Measurements from ENCODE around the gene VIL1.

VIL1 gene

DNA sequence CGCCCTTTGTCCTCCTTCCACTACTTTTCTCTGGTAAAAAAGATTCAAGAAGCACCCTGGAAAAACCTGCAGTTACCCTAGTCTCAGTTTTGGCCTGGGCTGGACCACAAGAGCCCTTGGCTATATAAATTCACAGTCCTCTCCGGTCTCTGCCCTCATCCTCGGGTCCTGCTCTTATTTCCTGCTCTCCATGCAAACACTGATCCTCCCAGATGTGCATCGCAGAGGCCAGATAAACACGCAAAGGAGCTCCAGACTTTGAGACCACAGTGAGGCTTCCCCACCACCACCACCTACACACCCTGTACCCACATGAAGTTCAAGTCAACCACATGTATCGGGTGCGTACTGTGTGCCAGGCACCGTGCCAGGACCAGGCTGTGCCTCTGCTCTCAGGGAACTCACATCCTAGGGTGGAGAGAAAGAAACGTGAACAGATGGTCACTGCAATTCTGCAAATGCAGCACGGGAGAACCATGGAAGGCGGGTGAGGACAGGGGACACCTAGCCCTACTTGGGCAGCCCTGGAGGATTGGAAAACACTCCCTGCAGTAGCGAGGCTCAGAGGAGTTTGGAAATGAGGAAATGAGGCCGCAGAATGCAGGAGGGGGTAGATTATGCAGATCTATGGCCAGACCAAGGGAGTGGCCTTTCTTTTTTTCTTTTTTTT is 11.8 kb upstream of the VIL1 start:
- no peak for DNase-seq

DNA sequence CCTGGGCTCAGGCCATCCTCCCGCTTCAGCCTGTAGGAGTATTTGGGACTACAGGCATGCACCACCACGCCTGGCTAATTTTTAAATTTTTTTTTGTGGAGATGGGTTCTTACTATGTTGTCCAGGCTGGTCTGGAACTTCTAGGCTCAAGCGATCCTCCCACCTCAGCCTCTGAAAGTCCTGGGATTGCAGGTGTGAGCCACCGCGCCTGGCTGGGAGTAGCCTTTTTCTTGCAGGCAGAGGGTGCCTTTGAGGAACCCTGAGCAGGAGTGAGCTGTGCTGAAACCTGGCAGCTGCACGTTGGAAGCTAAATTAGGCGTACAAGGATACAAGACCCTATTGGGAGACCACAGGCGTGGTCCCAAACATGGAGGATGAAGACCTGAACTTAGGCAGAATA is 11.2 kb upstream of the VIL1 start:
- no peak for DNase-seq

DNA sequence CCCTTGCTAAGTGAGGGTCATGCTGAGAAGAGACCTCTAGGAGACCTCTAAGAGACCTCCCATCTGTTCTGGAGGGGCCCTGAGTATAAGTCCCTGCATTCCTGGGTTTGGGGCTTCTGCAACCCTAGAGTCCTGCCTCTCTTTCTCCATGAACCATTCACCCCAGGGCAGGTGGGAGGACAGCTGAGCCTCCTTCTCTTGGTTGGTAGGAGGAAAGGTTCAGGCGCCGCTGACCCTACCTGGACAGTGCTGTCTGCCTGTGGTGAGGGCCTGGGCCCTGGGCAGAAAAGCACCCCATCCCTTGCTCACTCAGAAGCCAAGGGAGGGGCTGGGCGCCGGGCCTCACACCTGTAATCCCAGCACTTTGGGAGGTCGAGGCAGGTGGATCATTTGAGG is 604 bp upstream of the VIL1 start:
- no peak for DNase-seq

DNA sequence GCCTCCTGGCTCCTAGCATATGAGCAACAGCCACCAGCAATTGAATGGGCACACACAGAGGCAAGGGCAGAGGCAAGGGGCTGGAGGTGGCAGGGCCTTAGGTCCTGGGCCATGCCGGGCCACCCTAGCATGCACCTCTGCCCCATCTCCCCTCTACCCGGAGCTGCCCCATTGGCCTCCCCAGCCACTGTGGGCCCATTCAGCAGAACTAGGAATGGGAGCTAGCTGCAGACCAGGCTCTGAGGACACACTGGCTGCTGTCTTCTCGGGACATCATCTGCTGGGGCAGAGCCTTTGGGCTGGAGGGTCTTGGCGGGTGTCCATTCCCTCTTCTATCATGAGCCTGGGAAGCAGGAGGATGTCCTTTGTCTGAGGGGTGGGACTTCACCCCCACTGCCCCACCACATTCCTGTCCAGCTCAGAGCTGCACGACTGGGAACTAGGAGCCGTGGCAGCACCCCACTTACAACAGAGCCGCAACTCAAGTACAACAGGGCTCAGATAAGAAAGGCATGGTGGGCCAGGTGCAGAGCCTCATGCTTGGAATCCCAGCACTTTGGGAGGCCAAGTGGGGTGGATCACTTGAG is 800 bp downstream of the VIL1 start:
- no peak for DNase-seq

DNA sequence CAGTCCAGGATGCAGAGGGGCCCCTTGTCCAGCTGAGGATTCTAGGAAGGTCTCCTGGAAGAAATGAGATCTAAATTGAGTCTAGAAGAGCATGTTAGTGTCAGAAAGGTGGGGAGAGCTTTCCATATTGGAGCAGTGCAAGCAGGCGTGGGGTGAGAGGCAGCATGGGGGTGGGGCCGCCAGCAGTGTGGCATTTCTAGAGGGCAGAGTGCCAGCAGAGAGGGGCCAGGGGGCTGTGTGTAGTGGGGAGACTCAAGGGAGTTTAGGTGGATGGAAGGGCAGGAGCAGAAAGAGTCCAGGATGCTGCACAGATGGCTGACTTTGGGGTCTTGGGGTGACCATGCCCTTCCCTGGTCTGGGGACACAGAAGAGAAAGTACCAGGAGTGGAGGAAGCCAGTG is 2.1 kb downstream of the VIL1 start:
- no peak for DNase-seq

DNA sequence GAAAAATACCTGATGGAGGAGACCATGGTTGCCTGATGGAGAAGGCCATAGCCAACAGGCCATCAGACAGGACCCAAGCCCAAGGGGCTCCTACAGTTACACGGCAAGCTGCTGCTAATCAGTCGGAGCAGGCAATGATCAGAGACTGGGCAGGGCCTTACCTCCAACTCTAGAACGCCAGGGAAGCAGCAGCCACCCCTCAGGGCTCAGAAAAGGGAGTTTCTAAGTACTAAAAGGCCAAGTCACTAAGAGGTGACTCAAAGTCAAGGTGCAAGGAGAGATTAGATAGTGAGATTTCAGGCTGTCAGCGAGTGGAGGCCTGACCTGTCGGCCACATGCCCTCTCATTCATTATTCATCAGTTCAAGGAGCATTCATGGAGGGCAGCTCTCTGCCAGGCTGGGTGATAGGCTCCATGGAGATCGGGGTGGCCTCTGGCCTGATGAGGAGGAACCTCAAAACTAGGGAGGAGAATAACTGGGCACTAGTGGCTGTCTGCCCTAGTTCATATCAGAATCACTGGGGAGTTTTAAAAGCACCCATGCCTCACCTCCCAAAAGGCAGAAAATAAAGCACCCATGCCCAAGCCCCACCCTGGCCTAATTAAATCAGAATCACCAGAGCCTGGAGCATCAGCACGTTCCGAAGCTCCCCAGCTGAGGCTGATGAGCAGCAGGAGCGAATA is 3.6 kb downstream of the VIL1 start:
- DNase-seq, result no peak

DNA sequence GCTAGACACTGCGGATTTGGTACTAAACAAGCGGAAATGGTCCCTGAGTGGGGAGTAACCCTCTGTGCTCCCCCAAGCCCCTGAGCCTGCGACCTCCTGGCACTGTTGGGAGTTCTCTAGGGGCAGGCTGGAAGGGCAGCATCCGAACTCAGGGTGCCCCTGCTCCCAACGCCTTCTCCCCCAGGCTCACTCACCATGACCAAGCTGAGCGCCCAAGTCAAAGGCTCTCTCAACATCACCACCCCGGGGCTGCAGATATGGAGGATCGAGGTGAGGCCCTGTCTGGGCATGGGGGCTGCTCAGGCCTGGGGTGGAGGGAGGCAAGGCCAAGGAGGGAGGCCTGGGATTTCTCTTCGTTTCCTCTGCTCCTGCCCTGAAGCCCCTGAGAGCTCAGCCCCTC is 4.7 kb downstream of the VIL1 start:
- DNase-seq, result no peak

DNA sequence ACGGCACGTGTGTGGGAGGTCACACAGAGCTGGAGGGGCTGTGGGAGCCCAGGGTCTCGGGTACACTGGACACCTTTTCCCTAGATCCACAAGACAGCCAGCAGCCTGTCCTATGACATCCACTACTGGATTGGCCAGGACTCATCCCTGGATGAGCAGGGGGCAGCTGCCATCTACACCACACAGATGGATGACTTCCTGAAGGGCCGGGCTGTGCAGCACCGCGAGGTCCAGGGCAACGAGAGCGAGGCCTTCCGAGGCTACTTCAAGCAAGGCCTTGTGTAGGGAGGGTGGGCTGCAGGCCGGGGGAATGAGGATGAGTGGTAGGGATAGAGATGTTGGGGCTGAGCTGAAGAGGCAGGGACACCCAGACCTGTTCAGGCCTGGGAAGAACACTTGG is 6.6 kb downstream of the VIL1 start:
- no peak for DNase-seq

DNA sequence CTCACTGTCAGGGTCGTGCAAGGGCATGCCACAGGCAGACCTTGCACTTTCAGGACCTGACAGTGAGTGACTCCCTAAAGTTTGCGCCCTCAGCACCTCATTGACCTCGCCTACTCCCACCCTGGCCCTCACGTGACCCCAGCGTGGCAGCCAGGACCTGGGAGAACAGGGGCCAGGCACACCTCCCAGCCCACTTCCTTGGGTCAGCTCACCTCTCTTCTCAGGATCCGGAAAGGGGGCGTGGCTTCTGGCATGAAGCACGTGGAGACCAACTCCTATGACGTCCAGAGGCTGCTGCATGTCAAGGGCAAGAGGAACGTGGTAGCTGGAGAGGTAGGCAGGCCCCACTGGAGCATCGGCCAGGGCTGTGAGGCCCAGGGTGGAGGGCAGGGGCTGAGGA is 8.8 kb downstream of the VIL1 start:
- DNase-seq, result no peak

DNA sequence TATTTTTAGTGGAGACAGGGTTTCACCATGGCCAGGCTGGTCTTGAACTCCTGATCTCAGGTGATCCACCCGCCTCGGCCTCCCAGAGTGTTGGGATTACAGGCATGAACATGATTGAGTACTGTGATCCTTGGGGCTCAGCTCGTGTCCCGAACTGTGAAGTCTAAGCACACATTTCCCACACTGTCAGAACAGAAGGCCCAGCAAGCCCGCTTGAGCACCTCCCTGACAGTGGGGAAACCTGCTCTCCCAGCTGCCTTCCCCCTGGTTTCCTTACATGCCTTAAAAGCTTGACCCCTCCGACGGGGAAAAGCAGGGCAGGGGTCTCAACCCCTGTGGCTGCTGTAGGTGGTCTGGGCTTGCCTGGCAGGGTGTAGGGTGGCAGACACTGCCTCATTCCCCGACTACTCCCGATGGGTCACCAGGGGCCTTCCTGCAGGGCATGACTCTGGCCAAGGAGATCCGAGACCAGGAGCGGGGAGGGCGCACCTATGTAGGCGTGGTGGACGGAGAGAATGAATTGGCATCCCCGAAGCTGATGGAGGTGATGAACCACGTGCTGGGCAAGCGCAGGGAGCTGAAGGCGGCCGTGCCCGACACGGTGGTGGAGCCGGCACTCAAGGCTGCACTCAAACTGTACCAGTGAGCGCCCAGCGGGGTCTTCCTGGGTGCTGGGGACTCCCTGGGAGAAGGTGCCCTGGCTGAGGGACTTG is 10.1 kb downstream of the VIL1 start:
- no peak for DNase-seq

DNA sequence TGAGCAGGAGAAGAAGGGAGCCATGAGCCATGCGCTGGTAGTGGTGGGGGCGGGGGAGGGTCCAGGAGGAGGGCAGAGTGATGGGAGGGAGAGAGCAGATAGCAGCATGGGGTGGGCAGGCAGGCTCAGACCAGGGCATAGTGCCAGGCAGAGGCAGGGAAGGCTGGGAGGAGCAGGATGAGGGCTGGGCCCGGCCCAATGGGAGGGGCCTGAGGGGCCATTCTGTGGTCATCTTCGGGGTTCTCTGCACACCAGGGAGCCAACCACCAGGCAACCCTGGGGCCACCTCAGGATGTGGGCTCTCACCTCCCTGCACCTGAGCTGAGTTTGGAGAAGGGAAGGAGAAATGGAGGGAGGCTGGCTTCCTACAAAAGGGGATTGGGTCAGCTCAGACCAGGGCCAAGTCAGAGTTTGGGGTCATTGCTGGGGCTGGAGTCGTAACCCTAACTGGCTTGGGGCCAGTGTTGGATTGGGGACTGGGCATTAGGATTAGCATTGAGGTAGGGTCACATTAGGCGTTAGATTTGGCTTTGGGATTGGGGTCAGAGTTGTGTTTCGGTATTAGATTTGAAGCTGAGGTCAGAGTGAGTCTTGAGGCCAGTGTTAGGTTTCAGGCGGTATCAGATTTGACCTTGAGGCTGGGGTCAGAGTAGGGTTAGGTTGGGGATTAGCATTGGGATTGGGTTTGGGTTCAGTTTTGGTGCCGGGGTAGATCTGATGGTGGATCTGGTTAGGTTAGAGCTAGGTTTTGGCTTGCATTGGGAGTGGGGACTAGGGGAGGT is 11.2 kb downstream of the VIL1 start:
- no peak for DNase-seq

DNA sequence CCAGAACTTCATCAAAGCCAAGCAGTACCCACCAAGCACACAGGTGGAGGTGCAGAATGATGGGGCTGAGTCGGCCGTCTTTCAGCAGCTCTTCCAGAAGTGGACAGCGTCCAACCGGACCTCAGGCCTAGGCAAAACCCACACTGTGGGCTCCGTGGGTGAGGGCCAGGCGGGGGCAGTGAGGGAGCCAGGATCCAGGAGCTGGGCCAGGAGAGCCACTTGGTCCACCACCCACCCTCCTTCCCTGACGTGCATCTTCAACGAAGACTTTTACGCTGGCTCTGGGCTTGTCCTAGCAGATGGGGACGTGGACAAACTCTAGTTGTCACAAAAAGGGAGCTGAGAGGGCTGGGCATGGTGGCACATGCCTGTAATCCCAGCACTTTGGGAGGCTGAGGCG is 11.8 kb downstream of the VIL1 start:
- DNase-seq, result no peak

DNA sequence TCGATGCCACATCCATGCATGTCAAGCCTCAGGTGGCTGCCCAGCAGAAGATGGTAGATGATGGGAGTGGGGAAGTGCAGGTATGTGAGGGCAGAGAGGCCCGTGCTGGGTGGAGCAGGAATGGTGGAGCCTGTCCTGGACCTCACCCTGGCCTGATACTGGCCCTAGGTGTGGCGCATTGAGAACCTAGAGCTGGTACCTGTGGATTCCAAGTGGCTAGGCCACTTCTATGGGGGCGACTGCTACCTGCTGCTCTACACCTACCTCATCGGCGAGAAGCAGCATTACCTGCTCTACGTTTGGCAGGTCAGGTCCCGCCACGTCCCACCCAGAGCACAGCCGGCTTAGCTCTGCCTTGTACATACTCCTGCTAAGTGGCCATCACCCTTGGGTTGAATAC is 13.0 kb downstream of the VIL1 start:
- DNase-seq, result no peak

DNA sequence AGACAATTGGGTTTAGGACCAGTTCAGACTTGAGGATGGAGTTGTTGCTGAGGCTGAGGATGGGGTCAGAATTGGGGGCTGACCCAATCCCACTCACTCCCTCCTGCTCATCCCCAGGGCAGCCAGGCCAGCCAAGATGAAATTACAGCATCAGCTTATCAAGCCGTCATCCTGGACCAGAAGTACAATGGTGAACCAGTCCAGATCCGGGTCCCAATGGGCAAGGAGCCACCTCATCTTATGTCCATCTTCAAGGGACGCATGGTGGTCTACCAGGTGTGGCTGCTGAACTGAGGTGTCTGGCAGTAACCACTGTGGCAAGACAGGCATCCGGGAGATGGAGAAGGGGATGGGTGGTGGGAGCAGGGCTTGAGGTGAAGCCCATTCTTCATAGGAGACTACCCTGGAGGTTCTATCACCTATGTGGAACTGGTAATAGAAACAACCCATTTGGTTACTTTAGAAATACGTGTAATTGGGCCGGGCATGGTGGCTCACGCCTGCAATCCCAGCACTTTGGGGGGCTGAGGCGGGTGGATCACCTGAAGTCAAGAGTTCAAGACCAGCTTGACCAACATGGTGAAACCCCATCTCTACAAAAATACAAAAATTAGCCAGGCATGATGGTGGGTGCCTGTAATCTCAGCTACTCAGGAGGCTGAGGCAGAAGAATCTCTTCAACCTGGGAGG is 13.9 kb downstream of the VIL1 start:
- DNase-seq, result no peak

DNA sequence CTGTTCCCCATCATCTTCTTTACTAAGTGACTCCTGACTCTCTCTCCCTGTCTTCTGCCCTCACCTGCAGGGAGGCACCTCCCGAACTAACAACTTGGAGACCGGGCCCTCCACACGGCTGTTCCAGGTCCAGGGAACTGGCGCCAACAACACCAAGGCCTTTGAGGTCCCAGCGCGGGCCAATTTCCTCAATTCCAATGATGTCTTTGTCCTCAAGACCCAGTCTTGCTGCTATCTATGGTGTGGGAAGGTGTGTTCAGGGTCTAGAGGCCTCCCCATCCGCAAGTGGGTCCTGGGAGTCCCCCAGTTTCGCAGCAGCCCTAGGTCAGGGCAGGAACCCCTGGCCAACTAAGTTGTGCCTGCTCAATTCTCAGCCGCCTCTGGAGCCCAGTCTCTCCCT is 15.5 kb downstream of the VIL1 start:
- DNase-seq, result no peak

DNA sequence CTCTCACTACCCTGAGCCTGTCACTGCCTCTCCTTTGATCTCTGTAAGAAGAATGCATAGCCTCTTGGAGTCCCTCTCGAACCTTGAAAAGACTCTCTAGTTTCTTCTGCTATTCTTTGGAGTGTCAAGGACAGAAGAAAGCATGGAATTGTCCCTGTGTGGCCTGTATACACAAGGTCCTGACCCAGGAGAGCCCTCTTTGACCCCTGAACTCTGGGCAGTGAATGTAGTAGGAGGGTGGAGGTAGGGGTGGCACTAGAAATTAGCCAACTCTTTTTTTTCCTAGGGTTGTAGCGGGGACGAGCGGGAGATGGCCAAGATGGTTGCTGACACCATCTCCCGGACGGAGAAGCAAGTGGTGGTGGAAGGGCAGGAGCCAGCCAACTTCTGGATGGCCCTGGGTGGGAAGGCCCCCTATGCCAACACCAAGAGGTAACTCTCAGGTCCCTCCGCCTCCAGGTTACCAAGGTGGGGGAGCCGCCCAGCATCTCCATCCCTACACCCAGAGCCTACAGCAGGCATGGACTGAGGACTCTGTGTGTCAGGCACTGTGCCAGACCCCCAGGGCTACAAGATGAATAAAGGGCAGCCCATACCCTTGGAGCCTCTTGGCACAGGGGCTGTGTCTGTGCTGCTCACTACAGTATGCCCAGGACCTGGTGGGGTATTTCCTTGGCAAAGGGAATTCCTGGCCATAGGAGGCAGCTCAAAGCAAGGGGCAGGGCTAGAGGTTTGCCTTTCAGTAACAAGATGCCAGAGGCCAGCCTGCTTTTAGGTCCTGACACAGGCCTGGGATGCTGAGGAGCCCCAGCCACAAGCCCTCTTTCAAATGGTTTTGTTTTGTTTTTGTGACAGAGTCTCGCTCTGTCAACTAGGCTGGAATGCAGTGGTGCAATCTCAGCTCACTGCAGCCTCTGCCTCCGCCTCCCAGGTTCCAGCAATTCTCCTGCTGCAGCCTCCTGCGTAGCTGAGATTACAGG is 16.4 kb downstream of the VIL1 start:
- DNase-seq, result no peak

DNA sequence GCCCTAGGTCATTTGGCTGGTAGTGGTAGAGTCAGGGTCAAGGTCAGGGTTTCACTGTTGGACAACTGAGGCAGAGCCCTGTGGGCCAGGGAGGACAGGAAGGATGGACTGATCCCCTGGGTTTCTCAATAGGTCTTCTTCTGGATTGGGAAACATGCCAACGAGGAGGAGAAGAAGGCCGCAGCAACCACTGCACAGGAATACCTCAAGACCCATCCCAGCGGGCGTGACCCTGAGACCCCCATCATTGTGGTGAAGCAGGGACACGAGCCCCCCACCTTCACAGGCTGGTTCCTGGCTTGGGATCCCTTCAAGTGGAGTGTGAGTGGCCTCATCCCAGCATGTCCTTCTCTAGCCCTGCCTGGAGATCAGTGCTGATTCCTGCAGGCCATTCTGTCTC is 18.1 kb downstream of the VIL1 start:
- no peak for DNase-seq

DNA sequence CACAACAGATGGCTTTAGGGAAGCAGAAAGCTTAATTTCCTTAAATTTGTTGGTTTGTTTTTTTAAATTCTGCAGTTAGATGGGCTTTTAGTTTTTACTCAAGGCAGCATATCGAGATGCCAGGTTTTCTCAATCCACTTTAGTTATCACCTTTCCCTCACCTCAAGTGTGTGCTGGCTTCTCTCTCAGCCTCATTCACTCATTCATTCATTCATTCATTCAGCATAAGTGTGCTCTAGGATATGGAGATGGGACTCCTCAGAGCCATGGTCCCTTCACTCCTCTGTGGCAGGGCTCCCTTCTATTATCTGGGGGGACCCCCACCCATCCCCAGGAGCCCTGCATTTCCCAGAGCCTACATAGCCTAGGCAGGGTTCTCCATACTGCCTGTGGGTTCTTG is 19.0 kb downstream of the VIL1 start:
- no peak for DNase-seq

DNA sequence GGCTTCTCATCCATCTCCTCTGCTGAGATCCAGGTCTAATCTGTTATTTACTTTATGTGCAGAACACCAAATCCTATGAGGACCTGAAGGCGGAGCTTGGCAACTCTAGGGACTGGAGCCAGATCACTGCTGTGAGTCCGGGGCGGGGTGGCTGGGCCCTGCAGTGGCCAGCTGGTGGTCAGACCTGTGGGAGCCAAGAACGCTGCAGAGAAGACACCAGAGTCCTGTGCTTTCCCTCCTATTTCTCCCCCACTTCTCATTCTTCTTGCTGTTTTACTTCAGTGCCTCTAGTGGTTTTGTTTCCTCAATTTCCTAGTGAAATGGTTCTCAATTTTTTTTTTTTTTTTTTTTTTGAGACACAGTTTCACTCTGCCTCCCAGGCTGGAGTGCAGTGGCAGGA is 19.7 kb downstream of the VIL1 start:
- no peak for DNase-seq

DNA sequence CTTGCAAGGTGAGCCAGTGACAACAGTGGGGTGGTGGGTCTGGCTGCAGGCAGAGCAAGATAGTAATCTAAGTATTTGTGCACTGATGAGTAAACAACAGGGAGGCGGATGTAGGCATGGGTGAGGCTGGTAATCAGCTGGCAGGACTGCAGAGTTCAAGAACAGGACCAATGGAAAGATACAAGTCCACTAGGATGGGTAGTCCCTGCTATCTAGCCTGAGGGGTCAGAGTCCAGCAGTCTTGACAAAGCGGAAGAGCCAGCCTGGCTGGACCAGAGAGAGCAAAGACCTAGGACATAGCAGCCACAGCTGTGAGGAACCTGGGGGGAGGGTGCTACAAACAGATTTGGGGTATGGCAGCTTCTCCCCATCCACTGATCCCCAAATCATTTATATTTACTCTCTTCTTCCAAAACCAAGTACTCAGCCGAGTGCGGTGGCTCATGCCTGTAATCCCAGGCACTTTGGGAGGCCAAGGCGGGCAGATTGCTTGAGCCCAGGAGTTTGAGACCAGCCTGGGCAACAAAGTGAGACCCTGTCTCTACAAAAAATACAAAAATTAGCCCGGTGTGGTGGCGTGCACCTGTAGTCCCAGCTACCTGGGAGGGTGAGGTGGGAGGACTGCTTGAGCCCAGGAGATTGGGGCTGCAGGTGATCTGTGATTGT is 25.9 kb downstream of the VIL1 start:
- DNase-seq, result no peak

DNA sequence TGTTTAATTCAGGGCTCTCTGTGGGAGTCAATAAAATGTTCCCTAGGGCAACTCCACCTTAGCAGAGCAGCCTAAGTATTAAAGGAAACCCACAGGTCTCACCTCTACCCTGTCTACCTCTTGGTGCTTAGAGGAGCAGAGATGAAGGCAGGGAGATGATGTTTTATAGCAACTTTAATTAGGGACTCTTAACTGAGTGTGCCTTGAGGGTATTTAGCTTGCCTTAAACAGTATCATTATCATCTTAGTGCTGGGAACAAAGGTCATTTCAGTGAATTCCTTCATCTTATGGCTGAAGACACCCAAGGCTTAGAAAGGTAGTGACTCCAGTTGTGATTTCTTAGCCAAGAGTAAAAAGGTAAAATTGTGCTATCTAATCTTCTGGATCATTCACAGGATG is 26.7 kb downstream of the VIL1 start:
- no peak for DNase-seq
